Measurements from ENCODE around the gene SLC25A10.
A peak's percentile ranks its signal among the peaks of the same experiment; 100 is the strongest.

The SLC25A10 gene

DNA sequence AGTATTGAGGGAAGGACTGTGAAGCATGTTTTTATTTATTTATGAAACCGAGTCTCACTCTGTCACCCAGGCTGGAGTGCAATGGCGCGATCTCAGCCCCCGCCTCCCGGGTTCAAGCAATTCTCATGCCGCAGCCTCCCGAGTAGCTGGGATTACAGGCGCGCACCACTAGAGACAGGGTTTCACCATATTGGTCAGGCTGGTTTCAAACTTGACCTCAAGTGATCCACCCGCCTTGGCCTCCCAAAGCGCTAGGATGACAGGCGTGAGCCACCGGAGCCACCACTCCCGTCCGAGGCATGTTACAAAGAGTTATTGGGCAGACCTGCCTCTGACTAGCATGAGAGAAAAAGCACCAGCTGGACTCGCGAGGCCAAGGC is 5.9 kb upstream of the SLC25A10 start:
- H3K4me3 ChIP-seq (ENCODE audit: low read depth, low read length), result no peak overlapping the region
- TF ChIP-seq, protein P1, sequence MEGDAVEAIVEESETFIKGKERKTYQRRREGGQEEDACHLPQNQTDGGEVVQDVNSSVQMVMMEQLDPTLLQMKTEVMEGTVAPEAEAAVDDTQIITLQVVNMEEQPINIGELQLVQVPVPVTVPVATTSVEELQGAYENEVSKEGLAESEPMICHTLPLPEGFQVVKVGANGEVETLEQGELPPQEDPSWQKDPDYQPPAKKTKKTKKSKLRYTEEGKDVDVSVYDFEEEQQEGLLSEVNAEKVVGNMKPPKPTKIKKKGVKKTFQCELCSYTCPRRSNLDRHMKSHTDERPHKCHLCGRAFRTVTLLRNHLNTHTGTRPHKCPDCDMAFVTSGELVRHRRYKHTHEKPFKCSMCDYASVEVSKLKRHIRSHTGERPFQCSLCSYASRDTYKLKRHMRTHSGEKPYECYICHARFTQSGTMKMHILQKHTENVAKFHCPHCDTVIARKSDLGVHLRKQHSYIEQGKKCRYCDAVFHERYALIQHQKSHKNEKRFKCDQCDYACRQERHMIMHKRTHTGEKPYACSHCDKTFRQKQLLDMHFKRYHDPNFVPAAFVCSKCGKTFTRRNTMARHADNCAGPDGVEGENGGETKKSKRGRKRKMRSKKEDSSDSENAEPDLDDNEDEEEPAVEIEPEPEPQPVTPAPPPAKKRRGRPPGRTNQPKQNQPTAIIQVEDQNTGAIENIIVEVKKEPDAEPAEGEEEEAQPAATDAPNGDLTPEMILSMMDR (IDR thresholded peaks at IDR 0.05; ENCODE audit: control insufficient read depth, extremely low read depth, insufficient read depth), result no peak
- DNase-seq (ENCODE audit: low read depth), result no peak

DNA sequence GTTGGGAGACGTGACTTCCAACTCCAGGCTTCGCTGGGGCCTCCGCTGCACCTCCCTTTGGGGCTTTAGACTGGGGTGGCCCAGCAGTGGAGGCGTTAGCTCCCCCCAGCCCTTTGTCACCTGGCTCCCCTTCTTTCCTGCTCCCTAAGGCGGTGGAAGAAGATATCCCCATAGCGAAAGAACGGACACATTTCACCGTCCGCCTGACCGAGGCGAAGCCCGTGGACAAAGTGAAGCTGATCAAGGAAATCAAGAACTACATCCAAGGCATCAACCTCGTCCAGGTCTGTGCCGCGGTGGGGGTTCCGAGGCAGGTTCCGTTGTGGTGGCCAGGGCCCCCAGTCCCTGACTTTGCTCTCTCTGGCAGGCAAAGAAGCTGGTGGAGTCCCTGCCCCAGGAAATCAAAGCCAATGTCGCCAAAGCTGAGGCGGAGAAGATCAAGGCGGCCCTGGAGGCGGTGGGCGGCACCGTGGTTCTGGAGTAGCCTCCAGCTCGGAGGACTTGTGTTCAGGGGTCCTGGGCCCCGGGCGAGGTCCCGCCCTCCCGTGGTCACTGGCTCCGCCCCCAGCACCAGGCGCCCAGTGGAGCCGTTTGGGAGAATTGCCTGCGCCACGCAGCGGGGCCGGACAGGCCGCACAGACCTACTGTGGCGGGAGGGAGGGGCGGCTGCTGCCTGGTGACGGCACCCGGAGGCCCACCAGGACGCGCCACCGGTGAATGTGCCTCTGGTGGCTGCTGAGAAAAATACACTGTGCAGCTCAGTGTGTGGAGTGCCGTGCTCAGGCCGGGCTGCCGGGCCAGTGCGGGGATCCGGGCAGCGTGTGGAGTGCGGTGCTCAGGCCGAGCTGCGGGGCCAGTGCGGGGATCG is 5.1 kb upstream of the SLC25A10 start:
- TF ChIP-seq, protein P1 (IDR thresholded peaks at IDR 0.05; ENCODE audit: control insufficient read depth, extremely low read depth, insufficient read depth), result no peak
- no peak for DNase-seq (ENCODE audit: low read depth)
- H3K4me3 ChIP-seq (ENCODE audit: low read depth, low read length), result no peak overlapping the region

GRCh38 chr17:81707725-81708646 is 4.1 kb upstream of the SLC25A10 start:
- TF ChIP-seq, protein P1 (IDR thresholded peaks at IDR 0.05; ENCODE audit: control insufficient read depth, extremely low read depth, insufficient read depth), result no peak
- DNase-seq (ENCODE audit: low read depth), result no peak
- no peak overlapping the region for H3K4me3 ChIP-seq (ENCODE audit: low read depth, low read length)

- TF ChIP-seq, protein P1 (IDR thresholded peaks at IDR 0.05; ENCODE audit: control insufficient read depth, extremely low read depth, insufficient read depth), result no peak
Observed at GRCh38 chr17:81708739-81709185, 3.3 kb upstream of the SLC25A10 start.

DNA sequence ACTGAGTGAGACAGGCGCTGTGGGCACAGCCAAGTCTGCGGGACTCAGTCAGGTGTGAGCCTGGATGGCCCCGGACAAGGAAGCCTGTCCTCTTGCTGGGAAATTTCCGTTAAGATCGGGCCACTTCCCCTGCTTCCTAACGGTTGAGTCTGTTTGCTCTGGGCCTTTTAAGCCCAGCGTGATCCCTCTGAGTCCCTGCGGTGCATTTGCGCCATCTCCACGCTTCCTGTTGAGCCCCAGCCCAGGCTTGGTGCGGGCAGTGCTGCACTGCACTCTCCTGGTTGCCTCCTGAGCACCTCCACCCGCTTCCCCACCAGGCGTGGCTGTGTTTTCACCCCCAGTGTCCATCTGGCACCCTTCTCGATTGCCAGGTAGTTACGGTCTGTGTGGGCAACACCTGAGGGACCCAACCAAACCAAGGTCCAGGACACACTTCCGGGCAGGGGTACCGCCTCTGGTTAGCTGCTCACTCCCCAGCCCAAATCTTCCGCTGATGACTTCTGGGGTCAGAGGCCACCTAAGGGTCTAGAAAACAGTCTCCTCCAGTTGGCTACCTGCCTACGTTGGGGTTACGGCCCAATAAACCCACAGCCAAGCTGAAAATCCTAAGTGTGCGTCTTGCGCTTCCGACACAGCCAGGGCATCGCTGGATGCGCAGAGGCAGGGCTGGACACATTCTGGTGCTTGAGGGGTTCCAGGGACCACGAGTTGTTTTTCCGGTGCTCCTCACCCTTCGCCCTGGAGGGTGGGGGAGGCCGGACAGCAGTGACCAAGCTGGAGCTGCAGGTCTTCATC is 1.4 kb upstream of the SLC25A10 start:
- TF ChIP-seq, protein P1 (IDR thresholded peaks at IDR 0.05; ENCODE audit: control insufficient read depth, extremely low read depth, insufficient read depth), result no peak
- peak overlapping the region; percentile 40 for H3K4me3 ChIP-seq (ENCODE audit: low read depth, low read length)
- no peak for DNase-seq (ENCODE audit: low read depth)

More at GRCh38 chr17:81708739-81709185, 3.3 kb upstream of the SLC25A10 start:
- no peak for DNase-seq (ENCODE audit: low read depth)
- no peak overlapping the region for H3K4me3 ChIP-seq (ENCODE audit: low read depth, low read length)

DNA sequence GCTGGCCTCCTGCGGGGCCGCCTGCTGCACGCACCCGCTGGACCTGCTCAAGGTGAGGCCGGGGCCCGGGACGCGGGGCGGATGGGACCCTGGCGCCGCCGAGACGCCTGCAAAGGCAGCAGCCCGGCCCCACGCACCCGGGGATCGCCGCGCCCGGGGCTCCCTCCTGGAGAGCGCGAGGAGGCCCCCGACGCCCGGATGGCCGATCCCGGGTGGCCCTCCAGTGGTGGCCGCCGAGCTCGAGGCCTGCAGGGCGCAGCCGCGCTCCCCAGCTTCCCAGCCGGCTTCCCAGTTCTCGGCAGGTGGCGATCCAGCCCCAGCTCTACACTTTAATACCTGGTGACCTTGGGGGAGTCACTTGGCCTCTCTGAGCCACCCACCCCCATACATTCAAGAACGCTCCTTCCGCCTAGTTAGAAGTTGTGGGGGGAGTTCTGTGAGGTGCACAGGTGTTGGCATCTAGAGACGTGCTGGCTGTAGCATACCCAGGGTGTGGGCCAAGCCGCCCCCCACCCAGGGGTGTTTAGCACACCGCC is 452 bp downstream of the SLC25A10 start:
- DNase-seq (ENCODE audit: low read depth), result no peak
- peak overlapping the region; percentile 98 for H3K4me3 ChIP-seq (ENCODE audit: low read depth, low read length)
- TF ChIP-seq, protein P1 (IDR thresholded peaks at IDR 0.05; ENCODE audit: control insufficient read depth, extremely low read depth, insufficient read depth), result peak; percentile 21; the same call in 1 of the 2 replicates
